GM12878 (cell line): Measurements from ENCODE around the gene MTRR. TPM values are rescaled to one million over a fixed set of nuclear protein-coding genes. Genes with fewer than 3 reads are reported as not detected.
A peak's percentile ranks its signal among the peaks of the same experiment; 100 is the strongest.

Experiments used
- ATAC-seq: fragments of 200-7000 bp; cut with Tn5 transposase; 3 replicates; pipeline ENCODE4 v1.9.1; 2020; ENCODE audit warnings: mild to moderate bottlenecking, moderate library complexity
- BruUV-seq: library from RNA; stranded (reverse); fragments of 400-500 nt; replicated peaks from 2 replicates; lab custom pipeline; 2021; lab: Mats Ljungman, UMichigan
- CTCF ChIA-PET: fragments of 300-600 bp; sonication (Branson Sonifier 250); formaldehyde crosslinking; extraction: SDS; loops from one replicate; lab custom pipeline; 2021; ENCODE audit warnings: inconsistent platforms; lab: Yijun Ruan, JAX
- POLR2A ChIA-PET: fragments of 350-600 bp; formaldehyde crosslinking; extraction: SDS; loops from one replicate; lab custom pipeline; 2021; ENCODE audit warnings: inconsistent platforms; lab: Charles Lee
- RAD21 ChIA-PET: fragments of 300-600 bp; sonication (Branson Sonifier 250); formaldehyde crosslinking; loops from one replicate; lab custom pipeline; 2023; ENCODE audit warnings: antibody characterized with exemption; ENCODE audit not compliant: unreplicated experiment; lab: Charles Lee
- SMC1A ChIA-PET: fragments of 300-600 bp; sonication (Branson Sonifier 250); formaldehyde crosslinking; loops from one replicate; lab custom pipeline; 2023; ENCODE audit not compliant: unreplicated experiment, uncharacterized antibody; lab: Charles Lee
- DNase-seq: peaks from one replicate; pipeline ENCODE4 v3.0.0-alpha.2; 2011; ENCODE audit warnings: low read depth, low spot score
- FAIRE-seq: peaks from 3 replicates; lab custom pipeline; 2011; peaks lifted over from hg19 to GRCh38; lab: Jason Lieb, UNC
- H2AFZ ChIP-seq: 2 replicates; pipeline ENCODE4 v1.6.0; 2011; ENCODE audit warnings: low read depth, low read length, control low read depth; ENCODE audit not compliant: control insufficient read depth
- H3K27ac ChIP-seq: 2 replicates; pipeline ENCODE4 v1.5.1; 2011; ENCODE audit warnings: control low read depth; ENCODE audit not compliant: control insufficient read depth, insufficient read depth
- H3K27me3 ChIP-seq, 2 experiments: replicated peaks in 1 of 2; 2 replicates each; pipeline versions ENCODE4 v1.6.0 to v1.6.1; 2011; ENCODE audit warnings: low read length in 1 of 2; ENCODE audit not compliant: control insufficient read depth in 2 of 2, insufficient read depth in 2 of 2
- H3K36me3 ChIP-seq, 2 experiments: 2 replicates each; pipeline ENCODE4 v1.5.1; 2011; ENCODE audit warnings: low read length in 1 of 2; ENCODE audit not compliant: control insufficient read depth in 2 of 2, insufficient read depth in 2 of 2
- H3K4me1 ChIP-seq: 2 replicates; pipeline ENCODE4 v1.6.1; 2011; ENCODE audit warnings: mild to moderate bottlenecking, low read length, moderate library complexity, mixed read lengths; ENCODE audit not compliant: control insufficient read depth, insufficient read depth
- H3K4me2 ChIP-seq: 2 replicates; pipeline ENCODE4 v1.6.0; 2011; ENCODE audit warnings: control low read depth; ENCODE audit not compliant: control insufficient read depth, insufficient read depth
- H3K4me3 ChIP-seq: fragments of 200-600 bp; sonication (generic); 2 replicates; pipeline ENCODE4 v1.5.1; 2016
- H3K79me2 ChIP-seq: 2 replicates; pipeline ENCODE4 v1.6.0; 2011; ENCODE audit warnings: low read length; ENCODE audit not compliant: control insufficient read depth, insufficient read depth
- H3K9ac ChIP-seq: 2 replicates; pipeline ENCODE4 v1.8.0; 2011; ENCODE audit warnings: low read length, control low read depth, mixed read lengths; ENCODE audit not compliant: control insufficient read depth, insufficient read depth
- H3K9me3 ChIP-seq: replicated peaks from 3 replicates; pipeline ENCODE4 v1.5.1; 2011; ENCODE audit warnings: mild to moderate bottlenecking, low read length; ENCODE audit not compliant: control insufficient read depth, insufficient read depth
- H4K20me1 ChIP-seq: 2 replicates; pipeline ENCODE4 v1.6.0; 2011; ENCODE audit not compliant: control insufficient read depth, insufficient read depth
- BHLHE40 ChIP-seq, 2 experiments: fragments of 450-650 bp in 1 of 2; IDR thresholded peaks; 2 replicates each; pipeline ENCODE4 v1.6.1; 2011 to 2017; ENCODE audit warnings: low read depth in 2 of 2, borderline replicate concordance in 1 of 2, improper control_type of control experiment in 1 of 2, low read length in 1 of 2, mild to moderate bottlenecking in 1 of 2
- CBFB ChIP-seq: IDR thresholded peaks from 2 replicates; pipeline ENCODE4 v1.6.1; 2016; ENCODE audit warnings: antibody characterized with exemption, low read depth
- CBX3 ChIP-seq: fragments of 200-600 bp; sonication (generic); IDR thresholded peaks from 2 replicates; pipeline ENCODE4 v1.6.1; 2016; ENCODE audit warnings: low read depth, borderline replicate concordance
- EED ChIP-seq: sonication (generic); IDR thresholded peaks from 2 replicates; pipeline ENCODE4 v1.6.1; 2016; ENCODE audit warnings: antibody characterized with exemption, low read depth
- ETV6 ChIP-seq, 2 experiments: fragments of 450-650 bp in 1 of 2; IDR thresholded peaks in 1 of 2; conservative IDR thresholded peaks in 1 of 2; 2 replicates each; pipeline ENCODE4 v1.6.1; 2014; ENCODE audit warnings: antibody characterized with exemption in 1 of 2, borderline replicate concordance in 1 of 2, low read depth in 1 of 2, mild to moderate bottlenecking in 1 of 2, moderate library complexity in 1 of 2
- HDAC2 ChIP-seq: fragments of 200-600 bp; sonication (generic); IDR thresholded peaks from 2 replicates; pipeline ENCODE4 v1.6.1; 2017
- HDGF ChIP-seq: fragments of 450-650 bp; IDR thresholded peaks from 2 replicates; pipeline ENCODE4 v1.6.1; 2016; ENCODE audit warnings: antibody characterized with exemption
- IKZF1 ChIP-seq: fragments of 450-650 bp; conservative IDR thresholded peaks from 2 replicates; pipeline ENCODE4 v1.6.1; 2017; ENCODE audit warnings: antibody characterized with exemption, mild to moderate bottlenecking
- IKZF2 ChIP-seq, 2 experiments: fragments of 450-650 bp; IDR thresholded peaks; 2 replicates each; pipeline ENCODE4 v1.6.1; 2017; ENCODE audit warnings: mild to moderate bottlenecking in 2 of 2, moderate library complexity in 2 of 2
- IRF4 ChIP-seq: IDR thresholded peaks from 2 replicates; pipeline ENCODE4 v1.6.1; 2011; ENCODE audit warnings: low read depth, low read length
- JUNB ChIP-seq: IDR thresholded peaks from 2 replicates; pipeline ENCODE4 v1.6.1; 2016; ENCODE audit warnings: antibody characterized with exemption, mild to moderate bottlenecking
- JUND ChIP-seq: IDR thresholded peaks from 2 replicates; pipeline ENCODE4 v1.6.1; 2012; ENCODE audit warnings: low read depth, mild to moderate bottlenecking, low read length, improper control_type of control experiment, moderate library complexity
- KAT2A ChIP-seq: conservative IDR thresholded peaks from 2 replicates; pipeline ENCODE4 v1.6.1; 2011; ENCODE audit warnings: low read depth, low read length; ENCODE audit not compliant: control insufficient read depth
- PAX5 ChIP-seq: IDR thresholded peaks from 2 replicates; pipeline ENCODE4 v1.6.1; 2011; ENCODE audit warnings: low read depth, low read length, borderline replicate concordance
- PML ChIP-seq: IDR thresholded peaks from 2 replicates; pipeline ENCODE4 v1.6.1; 2012; ENCODE audit warnings: low read length, inconsistent platforms
- RAD51 ChIP-seq: fragments of 450-650 bp; IDR thresholded peaks from 2 replicates; pipeline ENCODE4 v1.6.1; 2016; ENCODE audit warnings: moderate library complexity, mild to moderate bottlenecking, inconsistent platforms
- SMAD5 ChIP-seq: IDR thresholded peaks from 2 replicates; pipeline ENCODE4 v1.6.1; 2016; ENCODE audit warnings: antibody characterized with exemption, low read depth
- TCF7 ChIP-seq: IDR thresholded peaks from 2 replicates; pipeline ENCODE4 v1.6.1; 2014; ENCODE audit warnings: antibody characterized with exemption, borderline replicate concordance
- USF2 ChIP-seq: IDR thresholded peaks from 2 replicates; pipeline ENCODE4 v1.6.1; 2011; ENCODE audit warnings: low read depth, low read length, improper control_type of control experiment, borderline replicate concordance
- ZNF207 ChIP-seq: fragments of 450-650 bp; IDR thresholded peaks from 2 replicates; pipeline ENCODE4 v1.6.1; 2014; ENCODE audit warnings: antibody characterized with exemption, mild to moderate bottlenecking, borderline replicate concordance
- ZNF384 ChIP-seq: IDR thresholded peaks from 2 replicates; pipeline ENCODE4 v1.6.1; 2012; ENCODE audit warnings: low read depth, mild to moderate bottlenecking, low read length, improper control_type of control experiment, borderline replicate concordance
- WGBS: methylation state at CpG from one replicate; pipeline ENCODE4 v1.1.6; 2016; ENCODE audit warnings: low lambda C conversion rate; ENCODE audit not compliant: insufficient replicate concordance, insufficient coverage; ENCODE audit errors: missing lambda C conversion rate; 5-methylcytosine and 5-hydroxymethylcytosine counted together
- in situ Hi-C: fragments of 300-500 bp; cut with MboI; formaldehyde crosslinking; loops from 9 replicates; pipeline ENCODE4 v1.14.3; 2018; ENCODE audit warnings: mixed read lengths
- intact Hi-C: fragments of 100-400 bp; cut with micrococcal nuclease; formaldehyde crosslinking; loops from one replicate; pipeline ENCODE4 v1.14.2; 2022; ENCODE audit not compliant: unreplicated experiment
- polyA plus RNA-seq, 11 experiments: library from polyadenylated mRNA; depleted of rRNA in 4 of 11; unstranded in 6 of 11; stranded (reverse) in 5 of 11; fragments of >200 nt; fragmentation: Nextera tagmentation in 4 of 11; fragmentation: Illumina TruSeq in 1 of 11; extraction: Ambion mirVana in 4 of 11; extraction: Trizol in 1 of 11; gene quantifications; 1 replicate in 1 of 11; 2 replicates in 10 of 11; pipeline versions ENCODE4 v1.2.1 to v1.2.3, GENCODE V29; 2011 to 2016; ENCODE audit warnings: inconsistent platforms in 2 of 11, missing spikeins in 2 of 11, low read depth in 1 of 11
- total RNA-seq, 4 experiments: library from RNA; depleted of rRNA in 3 of 4; stranded (reverse); fragments of >200 nt in 3 of 4; fragmentation: Illumina TruSeq in 1 of 4; extraction: Trizol in 1 of 4; gene quantifications; 2 replicates each; pipeline versions ENCODE4 v1.2.1 to v1.2.3, GENCODE V29; 2013 to 2021
- TF ChIP-seq, protein P1 (sequence below): fragments of 450-650 bp; formaldehyde crosslinking; IDR thresholded peaks from 2 replicates; pipeline ENCODE4 v1.4.0; 2020; ENCODE audit warnings: mild to moderate bottlenecking, moderate library complexity

The MTRR gene
- total and polyA plus RNA-seq, 10 of the 15 experiments (the other 5 are each of a cell fraction or from before 2014, with no cell fraction given), result 13.8 to 76.9 (median 38.0) TPM

DNA sequence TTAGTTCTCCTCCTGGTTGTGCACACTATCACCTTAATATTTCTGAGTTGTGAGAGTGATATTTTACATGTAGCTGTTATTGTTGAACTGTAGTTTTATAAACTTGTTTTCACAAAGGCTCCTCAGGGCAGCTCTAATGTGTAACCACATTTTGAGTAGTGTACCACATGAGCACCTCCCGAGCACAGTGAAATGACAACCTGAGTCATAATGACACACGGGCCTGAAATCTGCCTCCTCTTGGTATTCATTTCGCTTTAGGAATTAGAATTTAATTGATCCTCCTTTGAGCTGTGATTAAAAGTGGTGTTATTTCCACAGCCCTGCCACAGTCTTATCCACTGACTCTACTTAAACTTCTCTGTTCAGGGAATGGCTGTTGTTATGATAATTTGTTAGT, 7.9 kb downstream of the MTRR start (continued):
- TF ChIP-seq BHLHE40 (IDR thresholded peaks at IDR 0.05; ENCODE audit: borderline replicate concordance in 1 of 2, low read depth in 2 of 2, low read length in 1 of 2) (peak; percentile 30 to 47; a peak in 2 of 4 replicates), IKZF1 (no peak), IRF4 (peak; percentile 76), ETV6 (conservative IDR thresholded peaks at IDR 0.05 in 1 of 2, IDR thresholded peaks at IDR 0.05 in 1 of 2; ENCODE audit: borderline replicate concordance in 1 of 2, low read depth in 1 of 2) (no peak), EED (peak; percentile 34; the same call in 1 of the 2 replicates), IKZF2 (IDR thresholded peaks at IDR 0.05) (peak in 1 of 2 experiments; percentile 42; a peak in 1 of 4 replicates), JUNB (peak; percentile 89), JUND (peak; percentile 22; the same call in 1 of the 2 replicates), PAX5 (peak; percentile 54; the same call in 1 of the 2 replicates)

- Histone ChIP-seq H3K79me2 (peaks cover 18% of the 10 kb centered on the region), H3K4me1 (peaks cover 40% of the 10 kb centered on the region), H3K9ac (no peak overlapping the region), H3K27ac (peak overlapping the region; percentile 28), H3K4me2 (peak overlapping the region; percentile 31; the same call in 1 of the 2 replicates), H2AFZ (no peak overlapping the region), H3K9me3 (no peaks in the 10 kb centered on the region), H4K20me1 (0 out of 2 replicates have a peak, but pooled peaks cover 3% of the 10 kb centered on the region), H3K27me3 (no peaks in the 10 kb centered on the region), H3K4me3 (no peak overlapping the region), H3K36me3 (peaks cover 18 to 34% of the 10 kb centered on the region in 2 experiments)
- ChIA-PET POLR2A (interaction anchor here (0.6 kb wide), 1 partner anchor 8 kb away, joined by 3 read pairs; the partner anchor contains the start of gene MTRR), RAD21 (interaction anchor here (1.9 to 2.3 kb wide), 2 partner anchors 8 to 9 kb away, joined by 7 to 9 read pairs; partner anchors contain the start of genes FASTKD3 and MTRR), CTCF (interaction anchor here (1.8 to 2.0 kb wide), 2 partner anchors 9 to 33 kb away, joined by 3 to 15 read pairs; no protein-coding TSS in a partner anchor), SMC1A (interaction anchor here (0.9 to 2.0 kb wide), 2 partner anchors 9 kb away, joined by 4 to 9 read pairs; partner anchors contain the start of genes FASTKD3 and MTRR)
- ATAC-seq (no peak), DNase-seq (no peak), FAIRE-seq (no peak)
- intact Hi-C loops (no loop called here), in situ Hi-C loops (no loop called here)
- 66% methylated on average over 9 of the region's 9 CpGs for WGBS
- BruUV-seq, result no TSS peak
- TF ChIP-seq KAT2A (no peak), USF2 (no peak), RAD51 (no peak), CBX3 (no peak), ZNF207 (no peak), TCF7 (no peak), ZNF384 (no peak), SMAD5 (no peak), HDGF (no peak), PML (no peak), CBFB (no peak), HDAC2 (no peak)
- TF ChIP-seq, protein P1, sequence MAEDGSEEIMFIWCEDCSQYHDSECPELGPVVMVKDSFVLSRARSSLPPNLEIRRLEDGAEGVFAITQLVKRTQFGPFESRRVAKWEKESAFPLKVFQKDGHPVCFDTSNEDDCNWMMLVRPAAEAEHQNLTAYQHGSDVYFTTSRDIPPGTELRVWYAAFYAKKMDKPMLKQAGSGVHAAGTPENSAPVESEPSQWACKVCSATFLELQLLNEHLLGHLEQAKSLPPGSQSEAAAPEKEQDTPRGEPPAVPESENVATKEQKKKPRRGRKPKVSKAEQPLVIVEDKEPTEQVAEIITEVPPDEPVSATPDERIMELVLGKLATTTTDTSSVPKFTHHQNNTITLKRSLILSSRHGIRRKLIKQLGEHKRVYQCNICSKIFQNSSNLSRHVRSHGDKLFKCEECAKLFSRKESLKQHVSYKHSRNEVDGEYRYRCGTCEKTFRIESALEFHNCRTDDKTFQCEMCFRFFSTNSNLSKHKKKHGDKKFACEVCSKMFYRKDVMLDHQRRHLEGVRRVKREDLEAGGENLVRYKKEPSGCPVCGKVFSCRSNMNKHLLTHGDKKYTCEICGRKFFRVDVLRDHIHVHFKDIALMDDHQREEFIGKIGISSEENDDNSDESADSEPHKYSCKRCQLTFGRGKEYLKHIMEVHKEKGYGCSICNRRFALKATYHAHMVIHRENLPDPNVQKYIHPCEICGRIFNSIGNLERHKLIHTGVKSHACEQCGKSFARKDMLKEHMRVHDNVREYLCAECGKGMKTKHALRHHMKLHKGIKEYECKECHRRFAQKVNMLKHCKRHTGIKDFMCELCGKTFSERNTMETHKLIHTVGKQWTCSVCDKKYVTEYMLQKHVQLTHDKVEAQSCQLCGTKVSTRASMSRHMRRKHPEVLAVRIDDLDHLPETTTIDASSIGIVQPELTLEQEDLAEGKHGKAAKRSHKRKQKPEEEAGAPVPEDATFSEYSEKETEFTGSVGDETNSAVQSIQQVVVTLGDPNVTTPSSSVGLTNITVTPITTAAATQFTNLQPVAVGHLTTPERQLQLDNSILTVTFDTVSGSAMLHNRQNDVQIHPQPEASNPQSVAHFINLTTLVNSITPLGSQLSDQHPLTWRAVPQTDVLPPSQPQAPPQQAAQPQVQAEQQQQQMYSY (CRISPR knock-in tag), result no peak
Observed at GRCh38 chr5:7877851-7878250, 8.9 kb downstream of the MTRR start.
